22Rv1 (cell line): ENCODE data around the gene FBXL20.
"Not testable (repeated sequence)": the region's sequence is repeated elsewhere in the genome, so short reads cannot be mapped to it uniquely, and the experiment has no call there.

Source experiments
- H3K27ac ChIP-seq: fragments of 450-650 bp; 2 replicates; pipeline ENCODE4 v1.5.1; 2017
- CTCF ChIP-seq: fragments of 450-650 bp; IDR thresholded peaks from 2 replicates; pipeline ENCODE4 v1.5.1; 2017; ENCODE audit warnings: mild to moderate bottlenecking
- ZFX ChIP-seq: fragments of 450-650 bp; IDR thresholded peaks from 2 replicates; pipeline ENCODE4 v1.6.1; 2017; ENCODE audit warnings: antibody characterized with exemption, borderline replicate concordance

FBXL20 gene

GRCh38 chr17:39376434-39376833 lies 25.0 kb downstream of the FBXL20 start:
- TF ChIP-seq ZFX (no peak), CTCF (no peak)
- H3K27ac ChIP-seq = no peak overlapping the region

- not testable (repeated sequence) for H3K27ac ChIP-seq
Observed at GRCh38 chr17:39367805-39368204, 33.6 kb downstream of the FBXL20 start.

- H3K27ac ChIP-seq = no peak overlapping the region
- TF ChIP-seq ZFX (no peak), CTCF (no peak)
Observed at GRCh38 chr17:39365872-39366271, 35.6 kb downstream of the FBXL20 start.

GRCh38 chr17:39365242-39365641 lies 36.2 kb downstream of the FBXL20 start:
- no peak overlapping the region for H3K27ac ChIP-seq

GRCh38 chr17:39364236-39365025 lies 37.0 kb downstream of the FBXL20 start:
- TF ChIP-seq ZFX (no peak), CTCF (no peak)
- no peak overlapping the region for H3K27ac ChIP-seq

More at GRCh38 chr17:39365242-39365641, 36.2 kb downstream of the FBXL20 start:
- TF ChIP-seq ZFX = no peak
- TF ChIP-seq CTCF = no peak

GRCh38 chr17:39361064-39361463 lies 40.4 kb downstream of the FBXL20 start:
- TF ChIP-seq ZFX = no peak
- TF ChIP-seq CTCF = no peak
- H3K27ac ChIP-seq = no peak overlapping the region

- TF ChIP-seq ZFX = no peak
- TF ChIP-seq CTCF = no peak
- H3K27ac ChIP-seq = no peak overlapping the region
Observed at GRCh38 chr17:39360537-39360936, 40.9 kb downstream of the FBXL20 start.

- H3K27ac ChIP-seq = no peak overlapping the region
- no peak for TF ChIP-seq CTCF
- no peak for TF ChIP-seq ZFX
Observed at GRCh38 chr17:39359994-39360393, 41.4 kb downstream of the FBXL20 start.
